ENCODE results near the gene ATG12.

The ATG12 gene

DNA sequence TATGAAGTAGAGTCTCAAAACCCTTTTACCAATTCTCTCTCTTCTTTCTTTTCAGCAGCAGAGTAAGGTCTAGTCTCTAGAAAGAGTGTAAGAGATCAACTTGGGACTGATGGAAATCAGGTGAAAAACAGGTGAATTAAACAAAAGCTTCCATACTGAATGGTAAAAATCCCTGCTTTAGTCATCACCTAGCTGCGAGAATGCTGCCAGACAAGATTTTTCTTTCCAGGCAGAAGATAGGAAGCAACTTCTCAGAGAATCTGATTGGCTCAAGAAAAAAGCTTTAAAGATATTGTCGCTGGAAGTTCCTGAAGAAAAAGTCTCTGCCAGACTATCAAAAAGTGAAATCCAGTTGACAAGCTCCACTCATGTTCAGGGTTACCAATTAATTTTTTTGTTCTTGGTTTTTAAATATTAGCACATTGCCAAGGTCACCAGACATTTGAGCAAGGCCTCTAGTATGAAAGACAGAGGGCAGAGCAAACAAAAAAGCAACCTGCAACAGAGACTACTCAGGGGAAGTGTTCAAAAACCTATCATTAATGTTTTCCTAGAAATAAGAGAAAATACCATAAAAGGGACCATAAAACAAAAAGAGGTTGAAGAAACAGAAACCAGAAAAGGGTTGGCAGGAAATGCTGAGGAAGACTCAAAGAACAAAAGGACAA lies 34.2 kb downstream of the ATG12 start:
- no peak for DNase-seq

GRCh38 chr5:115801984-115802383 lies 39.4 kb downstream of the ATG12 start:
- DNase-seq: no peak

DNA sequence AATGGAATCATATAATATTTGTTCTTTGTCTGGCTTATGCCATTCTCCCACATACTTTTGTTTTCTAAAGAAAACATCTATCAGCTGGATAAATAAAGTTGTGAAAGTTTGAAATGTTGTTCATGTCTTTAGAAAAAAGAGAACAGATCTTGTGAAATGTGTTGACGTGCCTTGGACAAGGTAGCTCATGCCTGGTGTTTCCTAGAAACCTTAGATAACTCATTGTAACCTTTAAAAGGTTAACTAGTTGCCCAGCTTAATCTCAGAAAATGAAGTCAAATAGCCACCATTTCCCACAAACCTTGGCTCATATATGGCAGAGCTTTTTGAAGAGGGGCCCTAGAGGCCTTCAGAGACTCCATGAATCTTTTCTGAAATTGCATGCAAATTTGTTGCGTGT lies 40.2 kb downstream of the ATG12 start:
- DNase-seq: no peak

DNA sequence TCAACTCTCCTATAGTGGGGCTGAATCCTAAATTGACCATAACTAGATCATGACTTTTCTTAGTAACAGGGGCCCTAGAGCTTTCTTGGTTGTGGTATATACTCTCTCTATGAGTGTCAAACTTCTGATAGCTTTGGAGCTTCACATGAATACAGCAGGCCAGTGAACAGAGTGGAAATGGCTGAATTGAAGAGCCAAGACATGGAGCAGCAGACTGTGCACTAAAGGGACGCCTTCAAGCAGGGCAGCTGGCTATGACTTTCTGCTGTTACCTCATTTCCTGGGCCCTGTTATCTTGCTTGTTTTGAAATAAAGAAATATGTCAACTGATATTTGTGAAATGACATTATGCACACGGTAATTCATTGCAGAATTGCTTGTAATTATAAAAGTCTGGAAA lies 41.3 kb downstream of the ATG12 start:
- DNase-seq: no peak

DNA sequence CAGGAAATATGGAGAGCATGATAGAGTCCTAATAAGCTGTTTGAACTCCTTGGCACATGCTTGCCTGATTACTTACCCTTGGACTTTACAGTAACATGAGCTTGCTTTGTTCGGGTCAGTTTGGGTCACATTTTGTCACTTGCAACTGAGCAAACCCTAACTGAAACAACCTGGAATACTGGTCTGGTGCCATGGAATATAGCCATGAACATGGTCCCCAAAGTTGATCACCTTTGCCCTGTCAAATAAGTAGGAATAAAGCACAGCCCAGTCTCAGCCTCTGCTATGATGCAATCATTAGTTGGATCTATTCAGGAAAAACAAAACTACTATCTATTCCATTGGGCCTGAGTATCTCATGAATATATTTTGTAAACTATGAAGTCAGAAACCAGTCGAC lies 43.1 kb downstream of the ATG12 start:
- no peak for DNase-seq

DNA sequence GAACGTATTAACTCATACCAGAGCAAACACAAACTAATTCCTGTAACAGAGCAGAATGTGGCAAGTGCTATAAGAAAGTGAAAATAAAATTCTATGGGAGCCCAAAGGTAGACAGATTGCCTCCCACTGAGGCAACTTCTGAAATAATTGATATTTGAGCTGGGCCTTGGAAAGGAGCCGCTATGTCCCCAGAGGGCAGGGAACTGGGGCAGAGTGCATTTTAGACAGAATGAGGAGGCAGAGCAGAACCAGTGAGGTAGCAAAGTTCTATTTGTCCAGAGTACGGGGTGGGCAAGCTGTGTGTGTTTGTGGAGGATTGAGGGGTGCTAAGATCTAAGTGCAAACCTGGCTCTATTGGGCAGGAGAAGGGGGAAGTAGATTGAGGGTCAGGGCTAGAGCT lies 44.7 kb downstream of the ATG12 start:
- no peak for DNase-seq

GRCh38 chr5:115795700-115796099 lies 45.7 kb downstream of the ATG12 start:
- no peak for DNase-seq

GRCh38 chr5:115788440-115788839 lies 52.9 kb downstream of the ATG12 start:
- no peak for DNase-seq

- DNase-seq: no peak
Observed at GRCh38 chr5:115787426-115787825, 53.9 kb downstream of the ATG12 start.

DNA sequence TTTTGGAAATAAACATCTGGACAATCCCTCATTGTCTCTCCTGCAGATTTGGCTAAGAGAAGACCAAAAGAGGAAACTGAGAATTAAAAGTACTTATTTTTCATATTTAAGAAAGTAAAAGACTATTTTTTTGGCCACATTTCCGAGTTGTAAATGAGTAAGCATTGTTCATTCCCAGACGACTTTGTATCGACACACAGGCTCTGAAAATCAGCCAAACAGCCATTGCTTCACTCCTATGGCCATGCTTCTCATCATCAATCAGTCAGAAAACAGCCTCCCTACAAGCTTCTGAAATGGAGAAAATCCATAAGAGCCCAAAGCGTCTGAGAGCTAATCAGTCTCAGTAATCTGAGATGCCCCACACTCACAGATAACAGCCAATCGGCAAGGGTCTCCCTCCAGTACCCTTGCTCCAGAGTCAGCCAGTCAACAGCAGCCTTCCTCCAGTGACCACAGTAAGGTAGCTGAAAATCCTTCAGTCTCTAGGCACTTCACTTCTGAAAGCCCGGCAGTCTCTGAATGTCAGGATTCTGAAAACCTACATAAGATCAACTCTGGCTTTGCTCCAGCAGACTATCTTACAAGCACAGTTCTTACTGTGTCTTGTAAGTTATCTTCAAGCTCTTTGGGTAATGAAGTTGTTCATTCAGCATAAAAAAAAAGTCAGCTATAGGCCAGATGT lies 55.8 kb downstream of the ATG12 start:
- no peak for DNase-seq

GRCh38 chr5:115778417-115778816 lies 62.9 kb downstream of the ATG12 start:
- no peak for DNase-seq
